ENCODE data around the gene CFAP65.

GRCh38 chr2:219084791-219085190, 43.5 kb upstream of the CFAP65 start:
- TF ChIP-seq CTCF (IDR thresholded peaks at IDR 0.05), result no peak
- no peak for TF ChIP-seq POLR2A (IDR thresholded peaks at IDR 0.05)
